H1 (cell line): Measurements from ENCODE around the gene JMJD1C. TPM values are rescaled to one million over a fixed set of nuclear protein-coding genes. Genes with fewer than 3 reads are reported as not detected.

Experiments
- CTCF ChIA-PET: fragments of 300-600 bp; sonication (Branson Sonifier 250); formaldehyde crosslinking; loops from one replicate; lab custom pipeline; 2021; ENCODE audit not compliant: partially characterized antibody; lab: Charles Lee
- POLR2A ChIA-PET: fragments of 300-600 bp; sonication (Branson Sonifier 250); formaldehyde crosslinking; loops from one replicate; lab custom pipeline; 2021; ENCODE audit warnings: inconsistent platforms; ENCODE audit not compliant: partially characterized antibody; lab: Charles Lee
- DNase-seq, 2 experiments: peaks; one replicate each; pipeline versions ENCODE4 v3.0.0 to v3.0.0-alpha.2; 2010 to 2022; ENCODE audit warnings: low spot score in 2 of 2, low read depth in 1 of 2, mixed read lengths in 1 of 2
- FAIRE-seq: peaks from 2 replicates; lab custom pipeline; 2011; peaks lifted over from hg19 to GRCh38; lab: Jason Lieb, UNC
- H2AFZ ChIP-seq: 2 replicates; pipeline ENCODE4 v1.8.1; 2012; ENCODE audit warnings: low read length, inconsistent platforms
- H2AK5ac ChIP-seq: 2 replicates; pipeline ENCODE4 v1.6.1; 2013; ENCODE audit warnings: low read depth, low read length
- H2BK120ac ChIP-seq: replicated peaks from 2 replicates; pipeline ENCODE3; 2013; ENCODE audit warnings: low read depth, low read length, inconsistent platforms
- H2BK12ac ChIP-seq: 2 replicates; pipeline ENCODE4 v1.6.1; 2013; ENCODE audit warnings: low read depth, low read length
- H2BK15ac ChIP-seq: 2 replicates; pipeline ENCODE4 v1.6.1; 2013; ENCODE audit warnings: low read length
- H2BK20ac ChIP-seq: 2 replicates; pipeline ENCODE4 v1.6.1; 2013; ENCODE audit warnings: low read length
- H2BK5ac ChIP-seq: 2 replicates; pipeline ENCODE4 v1.6.1; 2013; ENCODE audit warnings: low read depth, low read length
- H3K14ac ChIP-seq: 2 replicates; pipeline ENCODE4 v1.6.1; 2013; ENCODE audit warnings: inconsistent platforms; ENCODE audit not compliant: insufficient read length
- H3K18ac ChIP-seq: 2 replicates; pipeline ENCODE4 v1.6.1; 2013; ENCODE audit warnings: low read length; ENCODE audit errors: extremely low read depth
- H3K23ac ChIP-seq: 2 replicates; pipeline ENCODE4 v1.6.1; 2013; ENCODE audit warnings: inconsistent platforms; ENCODE audit not compliant: insufficient read length
- H3K23me2 ChIP-seq: 2 replicates; pipeline ENCODE4 v1.6.1; 2013; ENCODE audit warnings: low read depth, low read length
- H3K27ac ChIP-seq: 2 replicates; pipeline ENCODE4 v1.6.1; 2011; ENCODE audit warnings: low read depth, low read length, inconsistent platforms
- H3K27me3 ChIP-seq, 4 experiments: replicated peaks in 1 of 4; 1 replicate in 1 of 4; 2 replicates in 3 of 4; pipeline versions ENCODE4 v1.6.1 to v1.8.1; 2011 to 2013; ENCODE audit warnings: low read length in 3 of 4, mild to moderate bottlenecking in 3 of 4, inconsistent platforms in 2 of 4, mixed read lengths in 2 of 4, moderate library complexity in 1 of 4; ENCODE audit not compliant: control insufficient read depth in 3 of 4, insufficient read depth in 3 of 4; ENCODE audit errors: extremely low read depth in 1 of 4
- H3K36me3 ChIP-seq, 4 experiments: 2 replicates each; pipeline versions ENCODE4 v1.6.1 to v1.8.1; 2011 to 2013; ENCODE audit warnings: mild to moderate bottlenecking in 4 of 4, low read length in 3 of 4, moderate library complexity in 2 of 4, control low read depth in 1 of 4, inconsistent platforms in 1 of 4; ENCODE audit not compliant: insufficient read depth in 4 of 4, control insufficient read depth in 2 of 4
- H3K4ac ChIP-seq: replicated peaks from 2 replicates; pipeline ENCODE3; 2013; ENCODE audit warnings: low read length, low read depth, mixed read lengths, inconsistent platforms; ENCODE audit not compliant: insufficient read length
- H3K4me1 ChIP-seq, 4 experiments: replicated peaks in 1 of 4; 1 replicate in 1 of 4; 2 replicates in 3 of 4; pipeline versions ENCODE4 v1.6.1 to v1.8.1; 2011 to 2013; ENCODE audit warnings: low read length in 3 of 4, inconsistent platforms in 2 of 4, mixed read lengths in 1 of 4; ENCODE audit not compliant: insufficient read depth in 4 of 4, control insufficient read depth in 3 of 4
- H3K4me2 ChIP-seq, 2 experiments: 2 replicates each; pipeline versions ENCODE4 v1.6.1 to v1.8.1; 2011 to 2013; ENCODE audit warnings: low read depth in 2 of 2, low read length in 2 of 2, control low read depth in 1 of 2, inconsistent platforms in 1 of 2, mild to moderate bottlenecking in 1 of 2; ENCODE audit not compliant: insufficient read depth in 1 of 2
- H3K4me3 ChIP-seq, 4 experiments: fragments of 200-600, 300-600 bp in 1 of 4; sonication (generic), shearing (Covaris generic), sonication (Bioruptor Twin) in 1 of 4; 2 replicates each; pipeline versions ENCODE4 v1.5.1 to v1.8.1; 2011 to 2016; ENCODE audit warnings: low read length in 4 of 4, low read depth in 3 of 4, control low read depth in 2 of 4, inconsistent platforms in 2 of 4, mild to moderate bottlenecking in 2 of 4, mixed read lengths in 1 of 4, moderate library complexity in 1 of 4; ENCODE audit not compliant: insufficient read depth in 2 of 4; ENCODE audit errors: extremely low read depth in 1 of 4
- H3K56ac ChIP-seq: replicated peaks from 2 replicates; pipeline ENCODE3; 2013; ENCODE audit warnings: low read depth, mild to moderate bottlenecking, mixed read lengths, low read length, inconsistent platforms; ENCODE audit not compliant: insufficient read length
- H3K79me1 ChIP-seq: 2 replicates; pipeline ENCODE4 v1.6.1; 2013; ENCODE audit warnings: low read depth, low read length, control low read depth
- H3K79me2 ChIP-seq, 2 experiments: 2 replicates each; pipeline versions ENCODE4 v1.6.1 to v1.8.1; 2012 to 2013; ENCODE audit warnings: low read length in 2 of 2, mild to moderate bottlenecking in 2 of 2, inconsistent platforms in 1 of 2; ENCODE audit not compliant: insufficient read depth in 2 of 2, control insufficient read depth in 1 of 2
- H3K9ac ChIP-seq, 4 experiments: replicated peaks in 1 of 4; 1 replicate in 1 of 4; 2 replicates in 3 of 4; pipeline versions ENCODE4 v1.6.1 to v1.8.1; 2011 to 2013; ENCODE audit warnings: low read depth in 3 of 4, low read length in 3 of 4, control low read depth in 2 of 4, mild to moderate bottlenecking in 2 of 4, moderate library complexity in 2 of 4, inconsistent platforms in 1 of 4; ENCODE audit errors: extremely low read depth in 1 of 4
- H3K9me3 ChIP-seq, 2 experiments: 2 replicates each; pipeline versions ENCODE4 v1.6.1 to v1.8.1; 2012 to 2013; ENCODE audit warnings: mild to moderate bottlenecking in 2 of 2, moderate library complexity in 2 of 2, control low read depth in 1 of 2, inconsistent platforms in 1 of 2, low read depth in 1 of 2, low read length in 1 of 2, mixed read lengths in 1 of 2; ENCODE audit not compliant: insufficient read depth in 2 of 2
- H4K20me1 ChIP-seq, 2 experiments: replicated peaks in 1 of 2; 2 replicates each; pipeline versions ENCODE3 to v1.8.1; 2011 to 2013; ENCODE audit warnings: inconsistent platforms in 2 of 2, low read length in 2 of 2, mild to moderate bottlenecking in 1 of 2; ENCODE audit not compliant: insufficient read depth in 2 of 2, control insufficient read depth in 1 of 2
- H4K5ac ChIP-seq: 2 replicates; pipeline ENCODE4 v1.6.1; 2013; ENCODE audit warnings: low read length, low read depth, mixed read lengths, inconsistent platforms; ENCODE audit not compliant: insufficient read length
- H4K8ac ChIP-seq: 2 replicates; pipeline ENCODE4 v1.8.0; 2013; ENCODE audit warnings: mild to moderate bottlenecking, moderate library complexity, low read length, inconsistent platforms; ENCODE audit not compliant: insufficient read depth; ENCODE audit errors: extremely low read depth
- H4K91ac ChIP-seq: replicated peaks from 2 replicates; pipeline ENCODE3; 2013; ENCODE audit warnings: low read length, mixed read lengths, inconsistent platforms; ENCODE audit not compliant: insufficient read length
- ASH2L ChIP-seq: fragments of 200-600, 300-600 bp; sonication (generic); IDR thresholded peaks from one replicate; pipeline ENCODE4 v1.7.1; 2017; ENCODE audit warnings: low read length
- HDAC6 ChIP-seq: IDR thresholded peaks from one replicate; pipeline ENCODE4 v1.7.1; 2012; ENCODE audit warnings: low read depth, mild to moderate bottlenecking, inconsistent platforms, low read length, moderate library complexity
- JUND ChIP-seq: IDR thresholded peaks from 2 replicates; pipeline ENCODE4 v1.6.1; 2011; ENCODE audit warnings: mild to moderate bottlenecking, improper control_type of control experiment, low read length
- POLR2AphosphoS5 ChIP-seq: IDR thresholded peaks from 2 replicates; pipeline ENCODE4 v1.6.1; 2011; ENCODE audit warnings: low read depth, low read length
- SIN3A ChIP-seq, 2 experiments: IDR thresholded peaks in 1 of 2; conservative IDR thresholded peaks in 1 of 2; 2 replicates each; pipeline ENCODE4 v1.6.1; 2011 to 2012; ENCODE audit warnings: low read length in 2 of 2, improper control_type of control experiment in 1 of 2, low read depth in 1 of 2, mild to moderate bottlenecking in 1 of 2
- TAF1 ChIP-seq: IDR thresholded peaks from 2 replicates; pipeline ENCODE4 v1.6.1; 2011; ENCODE audit warnings: mild to moderate bottlenecking, low read depth, low read length
- WGBS, 2 experiments: shearing (Covaris generic) in 1 of 2; methylation state at CpG; one replicate each; pipeline versions ENCODE4 v1.1.6 to v1.1.7; 2013 to 2015; ENCODE audit warnings: low lambda C conversion rate in 2 of 2, mixed read lengths in 2 of 2, inconsistent platforms in 1 of 2, low coverage in 1 of 2, missing lambda C conversion rate in 1 of 2; ENCODE audit not compliant: insufficient replicate concordance in 2 of 2, insufficient coverage in 1 of 2, insufficient read length in 1 of 2; ENCODE audit errors: extremely low coverage in 1 of 2, missing lambda C conversion rate in 1 of 2; 5-methylcytosine and 5-hydroxymethylcytosine counted together
- polyA plus RNA-seq, 7 experiments: library from polyadenylated mRNA; depleted of rRNA in 3 of 7; stranded (reverse) in 5 of 7; unstranded in 2 of 7; fragments of >200 nt in 5 of 7; fragments of 200-250 nt in 2 of 7; gene quantifications; 1 replicate in 5 of 7; 2 replicates in 1 of 7; 4 replicates in 1 of 7; pipeline versions ENCODE4 v1.2.1 to v1.2.3, GENCODE V29; 2011 to 2013; ENCODE audit warnings: missing spikeins in 2 of 7, mixed read lengths in 2 of 7
- total RNA-seq: library from RNA; stranded (reverse); fragmentation: NEBNext Ultra II Directional; extraction: Animal tissue kit (Norgen Biotek cat#: 25700); gene quantifications from 2 replicates; pipeline ENCODE4 v1.2.1, GENCODE V29; 2021

The JMJD1C gene
- total and polyA plus RNA-seq, 2 of the 8 experiments (the other 6 are each of a cell fraction or from before 2014, with no cell fraction given): 54.5 to 210 TPM

DNA sequence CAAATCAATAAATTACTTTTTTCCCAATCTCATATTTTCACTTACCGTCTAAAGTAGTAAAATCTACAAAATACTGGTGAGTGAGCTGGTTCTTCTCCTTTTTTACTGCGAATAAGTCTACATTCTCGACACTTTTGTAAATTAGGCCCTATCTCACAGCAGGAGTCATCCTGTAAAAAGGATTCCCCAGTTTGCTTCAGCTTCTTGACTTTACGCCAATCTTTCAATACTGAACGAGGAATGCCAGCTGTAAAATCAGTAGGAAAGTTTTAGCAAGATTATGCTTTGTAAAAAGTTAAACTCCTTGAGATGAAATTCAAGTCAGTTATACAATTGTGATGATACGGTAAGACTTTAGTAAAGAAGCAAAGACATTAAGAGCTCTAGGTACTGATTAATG, 265.3 kb downstream of the JMJD1C start:
- no peak overlapping the region for H2BK12ac ChIP-seq
- H2AFZ ChIP-seq: no peak overlapping the region
- H4K5ac ChIP-seq: no peak overlapping the region
- H4K91ac ChIP-seq: no peak overlapping the region
- no peak overlapping the region for H3K4ac ChIP-seq
- H3K79me1 ChIP-seq: no peaks in the 10 kb centered on the region; the same call in 1 of the 2 replicates
- peaks cover 7 to 66% (median 32%) of the 10 kb centered on the region in 4 experiments; a peak in 7 of 8 replicates for H3K36me3 ChIP-seq
- H3K79me2 ChIP-seq: peaks cover 0 to 43% of the 10 kb centered on the region in 2 experiments; a peak in 3 of 4 replicates
- H3K23me2 ChIP-seq: no peaks in the 10 kb centered on the region
- H4K20me1 ChIP-seq: peaks cover 5 to 7% of the 10 kb centered on the region in 2 experiments
- H3K9me3 ChIP-seq: no peaks in the 10 kb centered on the region
- 61 to 100% methylated on average over 1 to 6 of the region's 6 CpGs for WGBS, 2 experiments
- H3K23ac ChIP-seq: no peak overlapping the region
- no peak overlapping the region for H2BK5ac ChIP-seq
- peaks cover 0 to 14% (median 7%) of the 10 kb centered on the region in 4 experiments; a peak in 5 of 7 replicates for H3K4me1 ChIP-seq
- POLR2A ChIA-PET: interaction anchor here (1.1 to 1.2 kb wide), 2 partner anchors 10 to 429 kb away, joined by 3 to 4 read pairs; no protein-coding TSS in a partner anchor
- no peak overlapping the region for H4K8ac ChIP-seq
- H3K27ac ChIP-seq: no peak overlapping the region
- H3K18ac ChIP-seq: no peak overlapping the region
- no peak overlapping the region for H3K14ac ChIP-seq
- no peak overlapping the region for H2BK20ac ChIP-seq
- peak overlapping the region; percentile 7 to 18; a peak in 2 of 4 replicates for H3K4me2 ChIP-seq
- no peaks in the 10 kb centered on the region for H3K27me3 ChIP-seq
- H3K56ac ChIP-seq: no peak overlapping the region
- H2BK15ac ChIP-seq: no peak overlapping the region
- H3K4me3 ChIP-seq: peak overlapping the region in 1 of 4 experiments; percentile 8; a peak in 1 of 8 replicates
- CTCF ChIA-PET: interaction anchor here (0.9 to 2.8 kb wide), 3 partner anchors 13 to 520 kb away, joined by 3 to 11 read pairs (median 5); no protein-coding TSS in a partner anchor
- FAIRE-seq: no peak
- DNase-seq: no peak
- no peak overlapping the region for H2BK120ac ChIP-seq
- H3K9ac ChIP-seq: no peak overlapping the region
- H2AK5ac ChIP-seq: no peak overlapping the region
- TF ChIP-seq SIN3A (conservative IDR thresholded peaks at IDR 0.05 in 1 of 2, IDR thresholded peaks at IDR 0.05 in 1 of 2; ENCODE audit: low read depth in 1 of 2, low read length in 2 of 2): no peak
- no peak for TF ChIP-seq HDAC6
- TF ChIP-seq ASH2L: no peak
- no peak for TF ChIP-seq POLR2AphosphoS5
- TF ChIP-seq TAF1: no peak
- no peak for TF ChIP-seq JUND
